ENCODE data around the gene TMEFF2. TPM values are rescaled to one million over a fixed set of nuclear protein-coding genes. Genes with fewer than 3 reads are reported as not detected.

TMEFF2 gene
- total and polyA plus RNA-seq, 10 donors, result not detected

GRCh38 chr2:192067631-192068030 is 127.1 kb downstream of the TMEFF2 start:
- Histone ChIP-seq H3K4me1 (peaks cover 0 to 11% (median 0%) of the 10 kb centered on the region in 6 donors), H3K27ac (no peak overlapping the region), H3K4me3 (no peak overlapping the region), H3K36me3 (no peaks in the 10 kb centered on the region), H3K27me3 (replicated peaks in 1 of 7) (no peaks in the 10 kb centered on the region), H3K9me3 (no peaks in the 10 kb centered on the region)
- intact Hi-C loops (cut with DNase I; ENCODE audit: low total_unique reads), result no loop called here
- WGBS, 5 donors, result 75 to 95% (median 86%) methylated on average over 1 of the region's 1 CpG
- DNase-seq, result no peak
- TF ChIP-seq CTCF (IDR thresholded peaks at IDR 0.05 in 8 of 11, conservative IDR thresholded peaks at IDR 0.05 in 3 of 11), result no peak
- no peak for TF ChIP-seq POLR2A (IDR thresholded peaks at IDR 0.05)
- TF ChIP-seq POLR2AphosphoS5 (IDR thresholded peaks at IDR 0.05), result no peak

GRCh38 chr2:192064459-192064858 is 130.3 kb downstream of the TMEFF2 start:
- intact Hi-C loops (cut with DNase I; ENCODE audit: low total_unique reads), result no loop called here
- no peaks in the 10 kb centered on the region for H3K4me1 ChIP-seq
- no peak overlapping the region for H3K4me3 ChIP-seq
- DNase-seq, result no peak
- no peaks in the 10 kb centered on the region for H3K36me3 ChIP-seq
- WGBS, 5 donors, result 91 to 97% (median 92%) methylated on average over 2 of the region's 2 CpGs
- H3K27me3 ChIP-seq (replicated peaks in 1 of 7), result no peaks in the 10 kb centered on the region
- H3K9me3 ChIP-seq, result no peaks in the 10 kb centered on the region
- no peak overlapping the region for H3K27ac ChIP-seq
- TF ChIP-seq POLR2A (IDR thresholded peaks at IDR 0.05) (no peak), CTCF (IDR thresholded peaks at IDR 0.05 in 8 of 11, conservative IDR thresholded peaks at IDR 0.05 in 3 of 11) (no peak), POLR2AphosphoS5 (IDR thresholded peaks at IDR 0.05) (no peak)

- Histone ChIP-seq H3K9me3 (no peaks in the 10 kb centered on the region), H3K27me3 (replicated peaks in 1 of 7) (no peaks in the 10 kb centered on the region), H3K4me1 (no peaks in the 10 kb centered on the region), H3K4me3 (no peak overlapping the region), H3K36me3 (no peaks in the 10 kb centered on the region), H3K27ac (no peak overlapping the region)
- DNase-seq, result no peak
- 18 to 44% (median 27%) methylated on average over 3 of the region's 3 CpGs for WGBS, 5 donors
- intact Hi-C loops (cut with DNase I; ENCODE audit: low total_unique reads), result no loop called here
- no peak for TF ChIP-seq CTCF (IDR thresholded peaks at IDR 0.05 in 8 of 11, conservative IDR thresholded peaks at IDR 0.05 in 3 of 11)
Measured at GRCh38 chr2:192060161-192060560, 134.6 kb downstream of the TMEFF2 start.

- Histone ChIP-seq H3K27me3 (replicated peaks in 1 of 7) (no peaks in the 10 kb centered on the region), H3K27ac (no peak overlapping the region), H3K9me3 (no peaks in the 10 kb centered on the region), H3K4me3 (no peak overlapping the region), H3K36me3 (no peaks in the 10 kb centered on the region), H3K4me1 (no peaks in the 10 kb centered on the region)
- intact Hi-C loops (cut with DNase I; ENCODE audit: low total_unique reads), result no loop called here
- TF ChIP-seq POLR2AphosphoS5 (IDR thresholded peaks at IDR 0.05) (no peak), CTCF (IDR thresholded peaks at IDR 0.05 in 8 of 11, conservative IDR thresholded peaks at IDR 0.05 in 3 of 11) (no peak)
- 88 to 95% (median 94%) methylated on average over 2 of the region's 2 CpGs for whole genome bisulfite sequencing, 5 donors
- DNase-seq, result no peak
Measured at GRCh38 chr2:192059266-192059665, 135.5 kb downstream of the TMEFF2 start.

Data from spleen (tissue), 11 donors.